Activated CD8-positive, alpha-beta memory T cell treated with anti-CD3 and anti-CD28 coated beads, Interleukin-2, amount 50 U/mL, for 48 hours (primary cell): ENCODE results near the gene PKN2.

Source experiments
- DNase-seq: peaks from one replicate; pipeline ENCODE4 v3.0.0-alpha.2; 2020

PKN2 gene

GRCh38 chr1:88736633-88737248, 52.7 kb downstream of the PKN2 start:
- DNase-seq: peak; percentile 58

GRCh38 chr1:88737338-88737927, 53.4 kb downstream of the PKN2 start:
- DNase-seq: no peak

GRCh38 chr1:88740784-88741183, 56.7 kb downstream of the PKN2 start:
- no peak for DNase-seq

GRCh38 chr1:88741413-88741812, 57.3 kb downstream of the PKN2 start:
- DNase-seq: no peak

- no peak for DNase-seq
Measured at GRCh38 chr1:88742531-88742930, 58.5 kb downstream of the PKN2 start.

- no peak for DNase-seq
Measured at GRCh38 chr1:88744142-88744541, 60.1 kb downstream of the PKN2 start.

- no peak for DNase-seq
Measured at GRCh38 chr1:88746916-88747315, 62.8 kb downstream of the PKN2 start.

GRCh38 chr1:88751714-88752113, 67.6 kb downstream of the PKN2 start:
- DNase-seq: no peak

- no peak for DNase-seq
Measured at GRCh38 chr1:88753506-88753905, 69.4 kb downstream of the PKN2 start.

- no peak for DNase-seq
Measured at GRCh38 chr1:88763649-88764406, 79.8 kb downstream of the PKN2 start.

GRCh38 chr1:88768187-88768586, 84.1 kb downstream of the PKN2 start:
- DNase-seq: no peak

GRCh38 chr1:88768816-88769215, 84.7 kb downstream of the PKN2 start:
- no peak for DNase-seq

GRCh38 chr1:88773540-88774150, 89.6 kb downstream of the PKN2 start:
- no peak for DNase-seq

- no peak for DNase-seq
Measured at GRCh38 chr1:88774151-88774556, 90.1 kb downstream of the PKN2 start.

GRCh38 chr1:88777604-88778149, 93.6 kb downstream of the PKN2 start:
- DNase-seq: no peak

GRCh38 chr1:88779880-88780279, 95.8 kb downstream of the PKN2 start:
- no peak for DNase-seq

GRCh38 chr1:88780485-88780884, 96.4 kb downstream of the PKN2 start:
- no peak for DNase-seq

GRCh38 chr1:88783145-88783544, 99.1 kb downstream of the PKN2 start:
- DNase-seq: no peak

GRCh38 chr1:88784551-88784950, 100.5 kb downstream of the PKN2 start:
- DNase-seq: no peak

- DNase-seq: no peak
Measured at GRCh38 chr1:88787023-88787903, 103.2 kb downstream of the PKN2 start.

GRCh38 chr1:88791192-88791591, 107.1 kb downstream of the PKN2 start:
- DNase-seq: no peak

- DNase-seq: no peak
Measured at GRCh38 chr1:88799491-88799890, 115.4 kb downstream of the PKN2 start.
